ENCODE measurements around the gene CASZ1.

Gene CASZ1

GRCh38 chr1:10709646-10710045 lies 86.8 kb downstream of the CASZ1 start:
- Histone ChIP-seq H3K36me3 (ENCODE audit: control insufficient read depth in 1 of 2, insufficient read depth in 2 of 2, low read depth in 1 of 2, low read length in 2 of 2) (no peaks in the 10 kb centered on the region), H3K18ac (ENCODE audit: low read depth in 1 of 2, low read length in 2 of 2) (no peak overlapping the region), H3K4me2 (ENCODE audit: low read length, poor library complexity, severe bottlenecking) (no peak overlapping the region), H3K4ac (ENCODE audit: low read depth in 1 of 2, low read length in 2 of 2) (no peak overlapping the region), H2BK15ac (ENCODE audit: low read depth, poor library complexity, severe bottlenecking) (no peak overlapping the region), H2BK12ac (ENCODE audit: low read length in 2 of 2) (no peak overlapping the region), H3K23ac (ENCODE audit: low read length in 2 of 2) (no peak overlapping the region), H2BK120ac (ENCODE audit: low read depth, low read length) (no peak overlapping the region), H3K9me3 (ENCODE audit: control insufficient read depth, low read length) (no peaks in the 10 kb centered on the region), H4K8ac (ENCODE audit: low read length) (no peak overlapping the region), H3K4me1 (ENCODE audit: control insufficient read depth, insufficient read depth, low read depth, low read length) (peaks cover 12% of the 10 kb centered on the region), H3K14ac (ENCODE audit: low read length in 2 of 2) (no peak overlapping the region), H2AK5ac (ENCODE audit: low read length, severe bottlenecking) (no peak overlapping the region), H4K91ac (ENCODE audit: low read length) (no peak overlapping the region), H3K4me3 (ENCODE audit: insufficient read depth in 1 of 2, low read depth in 1 of 2, low read length in 2 of 2) (no peak overlapping the region), H3K27ac (ENCODE audit: low read length, poor library complexity, severe bottlenecking) (no peak overlapping the region), H3K9ac (ENCODE audit: low read length) (no peak overlapping the region), H3K79me1 (replicated peaks; ENCODE audit: low read length, poor library complexity, severe bottlenecking) (no peaks in the 10 kb centered on the region), H2AFZ (ENCODE audit: low read depth, low read length) (no peak overlapping the region), H2BK5ac (ENCODE audit: low read depth, low read length, poor library complexity, severe bottlenecking) (no peak overlapping the region), H3K27me3 (ENCODE audit: control insufficient read depth in 1 of 2, insufficient read depth in 1 of 2, low read length in 2 of 2) (peaks cover 77 to 94% of the 10 kb centered on the region in 2 experiments)
- no peak for DNase-seq
- 70% methylated on average over 19 of the region's 19 CpGs for WGBS

- H4K8ac ChIP-seq (ENCODE audit: low read length): no peak overlapping the region
- no peaks in the 10 kb centered on the region for H3K79me1 ChIP-seq (replicated peaks; ENCODE audit: low read length, poor library complexity, severe bottlenecking)
- no peak overlapping the region for H2BK12ac ChIP-seq (ENCODE audit: low read length in 2 of 2)
- no peak overlapping the region for H3K4me2 ChIP-seq (ENCODE audit: low read length, poor library complexity, severe bottlenecking)
- no peaks in the 10 kb centered on the region for H3K9me3 ChIP-seq (ENCODE audit: control insufficient read depth, low read length)
- peaks cover 13% of the 10 kb centered on the region for H3K4me1 ChIP-seq (ENCODE audit: control insufficient read depth, insufficient read depth, low read depth, low read length)
- H3K18ac ChIP-seq (ENCODE audit: low read depth in 1 of 2, low read length in 2 of 2): no peak overlapping the region
- no peak overlapping the region for H3K23ac ChIP-seq (ENCODE audit: low read length in 2 of 2)
- H2AFZ ChIP-seq (ENCODE audit: low read depth, low read length): no peak overlapping the region
- no peak overlapping the region for H4K91ac ChIP-seq (ENCODE audit: low read length)
- no peak overlapping the region for H3K4me3 ChIP-seq (ENCODE audit: insufficient read depth in 1 of 2, low read depth in 1 of 2, low read length in 2 of 2)
- WGBS: 53% methylated on average over 13 of the region's 16 CpGs
- peaks cover 77 to 94% of the 10 kb centered on the region in 2 experiments for H3K27me3 ChIP-seq (ENCODE audit: control insufficient read depth in 1 of 2, insufficient read depth in 1 of 2, low read length in 2 of 2)
- no peak overlapping the region for H2AK5ac ChIP-seq (ENCODE audit: low read length, severe bottlenecking)
- H2BK5ac ChIP-seq (ENCODE audit: low read depth, low read length, poor library complexity, severe bottlenecking): no peak overlapping the region
- no peak overlapping the region for H3K14ac ChIP-seq (ENCODE audit: low read length in 2 of 2)
- no peak overlapping the region for H3K4ac ChIP-seq (ENCODE audit: low read depth in 1 of 2, low read length in 2 of 2)
- DNase-seq: no peak
- H3K36me3 ChIP-seq (ENCODE audit: control insufficient read depth in 1 of 2, insufficient read depth in 2 of 2, low read depth in 1 of 2, low read length in 2 of 2): no peaks in the 10 kb centered on the region
- H2BK15ac ChIP-seq (ENCODE audit: low read depth, poor library complexity, severe bottlenecking): no peak overlapping the region
- no peak overlapping the region for H3K9ac ChIP-seq (ENCODE audit: low read length)
- H3K27ac ChIP-seq (ENCODE audit: low read length, poor library complexity, severe bottlenecking): no peak overlapping the region
- H2BK120ac ChIP-seq (ENCODE audit: low read depth, low read length): no peak overlapping the region
Observed at GRCh38 chr1:10709165-10709564, 87.3 kb downstream of the CASZ1 start.

GRCh38 chr1:10708757-10709156 lies 87.7 kb downstream of the CASZ1 start:
- Histone ChIP-seq H3K9me3 (ENCODE audit: control insufficient read depth, low read length) (no peaks in the 10 kb centered on the region), H2BK15ac (ENCODE audit: low read depth, poor library complexity, severe bottlenecking) (no peak overlapping the region), H2BK12ac (ENCODE audit: low read length in 2 of 2) (no peak overlapping the region), H3K4ac (ENCODE audit: low read depth in 1 of 2, low read length in 2 of 2) (no peak overlapping the region), H4K91ac (ENCODE audit: low read length) (no peak overlapping the region), H3K4me1 (ENCODE audit: control insufficient read depth, insufficient read depth, low read depth, low read length) (peaks cover 15% of the 10 kb centered on the region), H3K27ac (ENCODE audit: low read length, poor library complexity, severe bottlenecking) (no peak overlapping the region), H3K9ac (ENCODE audit: low read length) (no peak overlapping the region), H2AFZ (ENCODE audit: low read depth, low read length) (no peak overlapping the region), H3K27me3 (ENCODE audit: control insufficient read depth in 1 of 2, insufficient read depth in 1 of 2, low read length in 2 of 2) (peaks cover 80 to 94% of the 10 kb centered on the region in 2 experiments), H3K36me3 (ENCODE audit: control insufficient read depth in 1 of 2, insufficient read depth in 2 of 2, low read depth in 1 of 2, low read length in 2 of 2) (no peaks in the 10 kb centered on the region), H3K79me1 (replicated peaks; ENCODE audit: low read length, poor library complexity, severe bottlenecking) (no peaks in the 10 kb centered on the region), H3K14ac (ENCODE audit: low read length in 2 of 2) (no peak overlapping the region), H3K4me2 (ENCODE audit: low read length, poor library complexity, severe bottlenecking) (no peak overlapping the region), H3K23ac (ENCODE audit: low read length in 2 of 2) (no peak overlapping the region), H2BK5ac (ENCODE audit: low read depth, low read length, poor library complexity, severe bottlenecking) (no peak overlapping the region), H2AK5ac (ENCODE audit: low read length, severe bottlenecking) (no peak overlapping the region), H4K8ac (ENCODE audit: low read length) (no peak overlapping the region), H3K18ac (ENCODE audit: low read depth in 1 of 2, low read length in 2 of 2) (no peak overlapping the region), H2BK120ac (ENCODE audit: low read depth, low read length) (no peak overlapping the region), H3K4me3 (ENCODE audit: insufficient read depth in 1 of 2, low read depth in 1 of 2, low read length in 2 of 2) (no peak overlapping the region)
- 87% methylated on average over 7 of the region's 11 CpGs for WGBS
- no peak for DNase-seq

GRCh38 chr1:10707208-10707607 lies 89.2 kb downstream of the CASZ1 start:
- H4K91ac ChIP-seq (ENCODE audit: low read length): no peak overlapping the region
- H3K9me3 ChIP-seq (ENCODE audit: control insufficient read depth, low read length): no peaks in the 10 kb centered on the region
- H3K27me3 ChIP-seq (ENCODE audit: control insufficient read depth in 1 of 2, insufficient read depth in 1 of 2, low read length in 2 of 2): peaks cover 83 to 94% of the 10 kb centered on the region in 2 experiments
- no peak overlapping the region for H3K4ac ChIP-seq (ENCODE audit: low read depth in 1 of 2, low read length in 2 of 2)
- WGBS: 95% methylated on average over 12 of the region's 12 CpGs
- no peak overlapping the region for H3K9ac ChIP-seq (ENCODE audit: low read length)
- H3K18ac ChIP-seq (ENCODE audit: low read depth in 1 of 2, low read length in 2 of 2): no peak overlapping the region
- no peaks in the 10 kb centered on the region for H3K79me1 ChIP-seq (replicated peaks; ENCODE audit: low read length, poor library complexity, severe bottlenecking)
- H2BK12ac ChIP-seq (ENCODE audit: low read length in 2 of 2): no peak overlapping the region
- H3K23ac ChIP-seq (ENCODE audit: low read length in 2 of 2): no peak overlapping the region
- no peak overlapping the region for H3K14ac ChIP-seq (ENCODE audit: low read length in 2 of 2)
- no peak overlapping the region for H2AK5ac ChIP-seq (ENCODE audit: low read length, severe bottlenecking)
- H2BK5ac ChIP-seq (ENCODE audit: low read depth, low read length, poor library complexity, severe bottlenecking): no peak overlapping the region
- H3K4me1 ChIP-seq (ENCODE audit: control insufficient read depth, insufficient read depth, low read depth, low read length): peaks cover 15% of the 10 kb centered on the region
- no peak overlapping the region for H3K4me3 ChIP-seq (ENCODE audit: insufficient read depth in 1 of 2, low read depth in 1 of 2, low read length in 2 of 2)
- H3K27ac ChIP-seq (ENCODE audit: low read length, poor library complexity, severe bottlenecking): no peak overlapping the region
- H3K36me3 ChIP-seq (ENCODE audit: control insufficient read depth in 1 of 2, insufficient read depth in 2 of 2, low read depth in 1 of 2, low read length in 2 of 2): no peaks in the 10 kb centered on the region
- H2BK15ac ChIP-seq (ENCODE audit: low read depth, poor library complexity, severe bottlenecking): no peak overlapping the region
- H2BK120ac ChIP-seq (ENCODE audit: low read depth, low read length): no peak overlapping the region
- H3K4me2 ChIP-seq (ENCODE audit: low read length, poor library complexity, severe bottlenecking): no peak overlapping the region
- no peak overlapping the region for H2AFZ ChIP-seq (ENCODE audit: low read depth, low read length)
- H4K8ac ChIP-seq (ENCODE audit: low read length): no peak overlapping the region
- DNase-seq: no peak

Measured in mesenchymal stem cell (in vitro differentiated cells and primary cell).